IPS DF 6.9 (cell line): ENCODE measurements around the gene PITPNC1.
"Not testable (repeated sequence)": the region's sequence is repeated elsewhere in the genome, so short reads cannot be mapped to it uniquely, and the experiment has no call there.

ENCODE experiments used
- DNase-seq: peaks from one replicate; pipeline ENCODE4 v3.0.0-alpha.2; 2013; ENCODE audit warnings: low read depth, low spot score
- H3K27ac ChIP-seq: one replicate; pipeline ENCODE4 v1.5.1; 2013; ENCODE audit warnings: low read length, control low read depth
- H3K27me3 ChIP-seq: 2 replicates; pipeline ENCODE4 v1.6.1; 2013; ENCODE audit warnings: mild to moderate bottlenecking, low read length; ENCODE audit not compliant: control insufficient read depth, insufficient read depth
- H3K36me3 ChIP-seq: 2 replicates; pipeline ENCODE4 v1.6.1; 2013; ENCODE audit warnings: low read length; ENCODE audit not compliant: control insufficient read depth, insufficient read depth
- H3K4me1 ChIP-seq: 2 replicates; pipeline ENCODE4 v1.6.1; 2013; ENCODE audit warnings: low read length; ENCODE audit not compliant: control insufficient read depth, insufficient read depth
- H3K4me3 ChIP-seq: 2 replicates; pipeline ENCODE4 v1.5.1; 2013; ENCODE audit warnings: mild to moderate bottlenecking, low read length
- H3K9me3 ChIP-seq: 2 replicates; pipeline ENCODE4 v1.6.1; 2013; ENCODE audit warnings: low read length, inconsistent platforms; ENCODE audit not compliant: control insufficient read depth, insufficient read depth
- WGBS: extraction: QIAGEN DNeasy Blood & Tissue Kit; methylation state at CpG from one replicate; pipeline ENCODE4 v1.1.7; 2013; ENCODE audit warnings: mixed read lengths, missing lambda C conversion rate; ENCODE audit not compliant: insufficient read length, insufficient coverage; 5-methylcytosine and 5-hydroxymethylcytosine counted together

PITPNC1 gene

DNA sequence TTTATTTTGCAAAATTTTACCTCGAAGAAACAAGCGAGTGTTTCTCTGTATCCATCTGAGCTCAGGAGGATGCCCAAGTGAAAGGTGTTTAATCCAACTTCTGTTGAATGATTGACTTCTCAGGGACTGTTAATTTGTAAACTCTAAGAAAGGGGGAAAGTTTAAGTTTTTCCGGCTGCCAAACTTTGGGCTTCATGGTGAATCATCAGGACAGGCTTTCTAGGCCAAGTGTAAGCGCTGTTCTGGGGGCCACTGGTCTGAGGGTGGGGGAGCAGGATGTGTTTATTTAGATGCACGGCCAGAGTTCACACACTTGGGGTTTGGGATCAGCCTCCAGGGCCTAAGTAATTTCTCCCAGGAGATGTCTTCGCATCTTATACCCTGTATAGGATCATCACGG lies 110.4 kb downstream of the PITPNC1 start:
- H3K9me3 ChIP-seq, result no peaks in the 10 kb centered on the region
- WGBS, result no CpG with 5 or more reads among the region's 7 CpGs
- H3K36me3 ChIP-seq, result no peaks in the 10 kb centered on the region
- H3K4me3 ChIP-seq, result no peak overlapping the region
- no peaks in the 10 kb centered on the region for H3K27me3 ChIP-seq
- peaks cover 5% of the 10 kb centered on the region for H3K4me1 ChIP-seq
- H3K27ac ChIP-seq, result no peak overlapping the region
- no peak for DNase-seq

GRCh38 chr17:67488161-67488560 lies 111.1 kb downstream of the PITPNC1 start:
- H3K27ac ChIP-seq, result no peak overlapping the region
- H3K36me3 ChIP-seq, result no peaks in the 10 kb centered on the region
- no peak for DNase-seq
- H3K4me1 ChIP-seq, result peaks cover 5% of the 10 kb centered on the region
- no peaks in the 10 kb centered on the region for H3K9me3 ChIP-seq
- no peak overlapping the region for H3K4me3 ChIP-seq
- WGBS, result no CpG with 5 or more reads among the region's 12 CpGs
- no peaks in the 10 kb centered on the region for H3K27me3 ChIP-seq

- no peak for DNase-seq
- Histone ChIP-seq H3K4me3 (no peak overlapping the region), H3K27ac (no peak overlapping the region), H3K4me1 (peaks cover 5% of the 10 kb centered on the region), H3K9me3 (no peaks in the 10 kb centered on the region), H3K36me3 (no peaks in the 10 kb centered on the region), H3K27me3 (no peaks in the 10 kb centered on the region)
- no CpG with 5 or more reads among the region's 4 CpGs for WGBS
Observed at GRCh38 chr17:67488768-67489167, 111.7 kb downstream of the PITPNC1 start.

- H3K4me3 ChIP-seq, result no peak overlapping the region
- H3K27ac ChIP-seq, result no peak overlapping the region
- H3K4me1 ChIP-seq, result peaks cover 5% of the 10 kb centered on the region
- H3K36me3 ChIP-seq, result no peaks in the 10 kb centered on the region
- no peaks in the 10 kb centered on the region for H3K9me3 ChIP-seq
- no peaks in the 10 kb centered on the region for H3K27me3 ChIP-seq
- WGBS, result no CpG with 5 or more reads among the region's 4 CpGs
- DNase-seq, result no peak
Observed at GRCh38 chr17:67489273-67489672, 112.2 kb downstream of the PITPNC1 start.

- Histone ChIP-seq H3K4me1 (peaks cover 5% of the 10 kb centered on the region), H3K4me3 (no peak overlapping the region), H3K9me3 (no peaks in the 10 kb centered on the region), H3K27me3 (no peaks in the 10 kb centered on the region), H3K36me3 (no peaks in the 10 kb centered on the region), H3K27ac (no peak overlapping the region)
- DNase-seq, result no peak
- WGBS, result no CpG with 5 or more reads among the region's 10 CpGs
Observed at GRCh38 chr17:67490471-67490870, 113.4 kb downstream of the PITPNC1 start.

DNA sequence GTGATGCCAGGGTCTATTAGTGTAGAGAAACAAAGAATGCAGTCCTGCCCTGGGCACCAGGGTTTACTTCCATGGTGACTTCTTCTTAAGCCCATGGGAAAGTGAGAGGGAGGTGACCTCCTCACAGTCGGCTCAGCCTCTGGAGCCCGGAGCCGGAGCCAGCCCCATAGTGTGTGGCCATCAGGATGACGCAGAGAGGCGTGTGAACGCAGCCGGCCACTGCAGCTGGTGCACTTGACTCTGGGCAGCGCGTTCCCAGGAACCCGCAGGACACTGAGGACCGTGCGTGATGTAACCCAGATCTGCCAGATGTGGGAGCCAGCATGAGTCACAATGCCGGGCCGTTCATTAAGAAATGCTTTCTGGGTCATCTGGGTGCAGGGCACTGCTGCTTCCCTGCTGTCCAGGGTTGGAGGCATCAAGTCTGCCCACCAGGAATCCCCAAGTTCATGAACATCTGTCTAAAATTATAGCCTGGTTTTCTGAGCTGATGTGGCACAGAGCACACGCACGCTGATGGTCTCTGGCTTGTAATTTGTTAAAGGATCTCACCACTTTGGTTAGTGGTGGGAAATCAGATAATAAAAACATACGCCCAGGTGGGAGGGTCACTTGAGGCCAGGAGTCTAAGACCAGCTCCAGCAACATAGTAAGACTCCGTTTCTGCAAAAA lies 114.1 kb downstream of the PITPNC1 start:
- H3K27ac ChIP-seq, result no peak overlapping the region
- H3K4me3 ChIP-seq, result no peak overlapping the region
- DNase-seq, result no peak
- no peaks in the 10 kb centered on the region for H3K9me3 ChIP-seq
- H3K36me3 ChIP-seq, result no peaks in the 10 kb centered on the region
- peaks cover 5% of the 10 kb centered on the region for H3K4me1 ChIP-seq
- no CpG with 5 or more reads among the region's 18 CpGs for WGBS
- H3K27me3 ChIP-seq, result no peaks in the 10 kb centered on the region

DNA sequence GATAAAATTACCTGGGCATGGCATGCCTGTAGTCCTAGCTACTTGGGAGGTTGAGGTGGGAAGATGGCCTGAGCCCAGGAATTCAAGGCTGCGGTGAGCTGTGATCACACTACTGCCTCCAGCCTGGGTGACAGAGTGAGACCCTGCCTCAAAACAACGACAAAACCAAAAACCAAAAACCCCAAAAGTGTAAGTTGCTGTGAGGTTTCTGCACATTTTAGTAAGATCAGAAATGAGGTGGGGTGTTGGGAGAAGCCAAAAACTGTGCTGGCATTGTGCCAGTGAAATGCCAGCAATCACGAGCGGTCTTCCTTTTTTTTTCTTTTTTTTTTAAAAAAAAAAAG lies 114.6 kb downstream of the PITPNC1 start:
- Histone ChIP-seq H3K9me3 (no peaks in the 10 kb centered on the region), H3K4me1 (peaks cover 5% of the 10 kb centered on the region), H3K27ac (no peak overlapping the region), H3K36me3 (no peaks in the 10 kb centered on the region), H3K4me3 (no peak overlapping the region), H3K27me3 (no peaks in the 10 kb centered on the region)
- DNase-seq, result no peak
- WGBS, result no CpG with 5 or more reads among the region's 4 CpGs

DNA sequence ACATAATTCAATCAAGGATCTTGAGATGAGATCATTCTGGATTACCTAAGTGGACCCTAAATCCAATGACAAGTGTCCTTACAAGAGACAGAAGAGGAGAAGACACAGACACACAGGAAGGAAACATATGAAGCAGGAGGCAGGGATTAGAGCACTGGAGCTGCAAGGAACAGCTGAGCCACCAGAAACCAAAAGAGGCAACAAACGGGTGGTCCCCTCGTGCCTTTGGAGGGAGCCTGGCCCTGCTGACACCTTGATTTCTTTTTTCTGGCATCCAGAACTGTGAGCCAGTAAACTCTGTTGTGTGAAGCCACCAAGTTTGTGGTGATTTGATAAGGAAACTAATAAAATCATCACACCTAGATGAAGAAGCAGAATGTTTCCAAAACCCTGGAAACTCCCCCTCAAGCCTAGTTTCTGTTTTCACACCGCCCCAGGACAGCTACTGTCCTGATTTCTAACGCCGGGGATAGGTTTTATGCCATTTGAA lies 115.2 kb downstream of the PITPNC1 start:
- Histone ChIP-seq H3K4me3 (no peak overlapping the region), H3K36me3 (no peaks in the 10 kb centered on the region), H3K9me3 (no peaks in the 10 kb centered on the region), H3K4me1 (peaks cover 5% of the 10 kb centered on the region), H3K27me3 (no peaks in the 10 kb centered on the region), H3K27ac (no peak overlapping the region)
- no peak for DNase-seq
- no CpG with 5 or more reads among the region's 5 CpGs for WGBS

- H3K4me1 ChIP-seq, result peaks cover 5% of the 10 kb centered on the region
- H3K4me3 ChIP-seq, result no peak overlapping the region
- no peak for DNase-seq
- no peaks in the 10 kb centered on the region for H3K27me3 ChIP-seq
- WGBS, result no CpG with 5 or more reads among the region's 13 CpGs
- H3K9me3 ChIP-seq, result no peaks in the 10 kb centered on the region
- no peak overlapping the region for H3K27ac ChIP-seq
- H3K36me3 ChIP-seq, result no peaks in the 10 kb centered on the region
Observed at GRCh38 chr17:67492824-67493517, 115.9 kb downstream of the PITPNC1 start.

GRCh38 chr17:67493812-67494211 lies 116.7 kb downstream of the PITPNC1 start:
- no peak overlapping the region for H3K27ac ChIP-seq
- no peaks in the 10 kb centered on the region for H3K36me3 ChIP-seq
- no peaks in the 10 kb centered on the region for H3K9me3 ChIP-seq
- H3K4me3 ChIP-seq, result no peak overlapping the region
- H3K4me1 ChIP-seq, result peaks cover 5% of the 10 kb centered on the region
- DNase-seq, result no peak
- no CpG with 5 or more reads among the region's 4 CpGs for WGBS
- no peaks in the 10 kb centered on the region for H3K27me3 ChIP-seq

DNA sequence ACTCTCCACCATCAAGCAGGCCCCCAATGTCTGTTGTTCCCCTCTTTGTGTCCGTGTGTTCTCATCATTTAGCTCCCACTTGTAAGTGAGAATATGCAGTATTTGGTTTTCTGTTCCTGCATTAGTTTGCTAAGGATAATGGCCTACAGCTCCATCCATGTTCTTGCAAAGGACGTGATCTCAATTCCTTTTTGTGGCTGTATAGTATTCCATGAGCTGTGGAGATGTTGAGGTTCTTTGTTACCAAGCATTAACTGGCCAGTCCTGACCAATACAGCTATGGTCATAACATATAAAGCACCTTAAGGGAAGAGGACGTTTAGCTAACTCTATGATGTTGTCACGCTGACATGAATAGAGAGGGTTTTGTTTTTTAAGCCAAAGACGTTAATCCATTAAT lies 118.5 kb downstream of the PITPNC1 start:
- H3K36me3 ChIP-seq, H3K27me3 ChIP-seq, DNase-seq, H3K4me3 ChIP-seq, H3K4me1 ChIP-seq, H3K27ac ChIP-seq, H3K9me3 ChIP-seq: not testable (repeated sequence)
- WGBS, result no CpG with 5 or more reads among the region's 5 CpGs
